Activated naive CD8-positive, alpha-beta T cell (primary cell): ENCODE data around the gene RAMACL.

Experiments
- H3K27ac Mint-ChIP-seq: one replicate; pipeline ENCODE4 v1.8.0; 2021; ENCODE audit warnings: mixed read lengths
- H3K27me3 Mint-ChIP-seq: one replicate; pipeline ENCODE4 v1.8.0; 2021; ENCODE audit warnings: mixed read lengths
- H3K36me3 Mint-ChIP-seq: one replicate; pipeline ENCODE4 v1.8.0; 2021; ENCODE audit warnings: mixed read lengths
- H3K4me1 Mint-ChIP-seq: one replicate; pipeline ENCODE4 v1.8.0; 2021; ENCODE audit warnings: low read depth, mixed read lengths
- H3K4me3 Mint-ChIP-seq: one replicate; pipeline ENCODE4 v1.8.0; 2021; ENCODE audit warnings: mild to moderate bottlenecking, mixed read lengths
- H3K9me3 Mint-ChIP-seq: one replicate; pipeline ENCODE4 v1.8.0; 2021; ENCODE audit warnings: low read depth, mixed read lengths

Gene RAMACL

GRCh38 chr6:166580076-166581050, 6.1 kb downstream of the RAMACL start:
- Mint-ChIP-seq H3K9me3 (peaks cover 6% of the 10 kb centered on the region), H3K4me1 (no peaks in the 10 kb centered on the region), H3K27me3 (no peaks in the 10 kb centered on the region), H3K4me3 (no peak overlapping the region), H3K36me3 (peaks cover 8% of the 10 kb centered on the region), H3K27ac (no peak overlapping the region)

- Mint-ChIP-seq H3K36me3 (peaks cover 8% of the 10 kb centered on the region), H3K4me3 (no peak overlapping the region), H3K27me3 (no peaks in the 10 kb centered on the region), H3K27ac (no peak overlapping the region), H3K9me3 (peaks cover 6% of the 10 kb centered on the region), H3K4me1 (no peaks in the 10 kb centered on the region)
Observed at GRCh38 chr6:166579237-166579850, 7.1 kb downstream of the RAMACL start.

GRCh38 chr6:166578536-166579236, 7.8 kb downstream of the RAMACL start:
- no peaks in the 10 kb centered on the region for H3K27me3 Mint-ChIP-seq
- no peak overlapping the region for H3K4me3 Mint-ChIP-seq
- no peaks in the 10 kb centered on the region for H3K4me1 Mint-ChIP-seq
- H3K9me3 Mint-ChIP-seq = peaks cover 6% of the 10 kb centered on the region
- H3K36me3 Mint-ChIP-seq = peaks cover 8% of the 10 kb centered on the region
- no peak overlapping the region for H3K27ac Mint-ChIP-seq

GRCh38 chr6:166575205-166575604, 11.3 kb downstream of the RAMACL start:
- H3K27me3 Mint-ChIP-seq = no peaks in the 10 kb centered on the region
- H3K36me3 Mint-ChIP-seq = peaks cover 8% of the 10 kb centered on the region
- H3K4me3 Mint-ChIP-seq = no peak overlapping the region
- H3K9me3 Mint-ChIP-seq = peaks cover 6% of the 10 kb centered on the region
- H3K4me1 Mint-ChIP-seq = no peaks in the 10 kb centered on the region
- H3K27ac Mint-ChIP-seq = no peak overlapping the region

GRCh38 chr6:166573511-166574216, 12.8 kb downstream of the RAMACL start:
- no peaks in the 10 kb centered on the region for H3K4me1 Mint-ChIP-seq
- H3K4me3 Mint-ChIP-seq = no peak overlapping the region
- H3K9me3 Mint-ChIP-seq = peaks cover 6% of the 10 kb centered on the region
- H3K27me3 Mint-ChIP-seq = no peaks in the 10 kb centered on the region
- H3K27ac Mint-ChIP-seq = no peak overlapping the region
- H3K36me3 Mint-ChIP-seq = peaks cover 8% of the 10 kb centered on the region

- no peak overlapping the region for H3K4me3 Mint-ChIP-seq
- H3K4me1 Mint-ChIP-seq = no peaks in the 10 kb centered on the region
- H3K27me3 Mint-ChIP-seq = no peaks in the 10 kb centered on the region
- H3K9me3 Mint-ChIP-seq = peaks cover 6% of the 10 kb centered on the region
- peaks cover 7% of the 10 kb centered on the region for H3K36me3 Mint-ChIP-seq
- no peak overlapping the region for H3K27ac Mint-ChIP-seq
Observed at GRCh38 chr6:166572370-166573261, 13.9 kb downstream of the RAMACL start.

GRCh38 chr6:166570929-166571713, 15.4 kb downstream of the RAMACL start:
- H3K4me3 Mint-ChIP-seq = no peak overlapping the region
- H3K9me3 Mint-ChIP-seq = peaks cover 2% of the 10 kb centered on the region
- no peaks in the 10 kb centered on the region for H3K27me3 Mint-ChIP-seq
- no peak overlapping the region for H3K27ac Mint-ChIP-seq
- H3K36me3 Mint-ChIP-seq = peaks cover 1% of the 10 kb centered on the region
- H3K4me1 Mint-ChIP-seq = no peaks in the 10 kb centered on the region

- Mint-ChIP-seq H3K9me3 (no peaks in the 10 kb centered on the region), H3K36me3 (no peaks in the 10 kb centered on the region), H3K27ac (no peak overlapping the region), H3K4me3 (no peak overlapping the region), H3K4me1 (no peaks in the 10 kb centered on the region), H3K27me3 (no peaks in the 10 kb centered on the region)
Observed at GRCh38 chr6:166569206-166569605, 17.3 kb downstream of the RAMACL start.

- H3K27ac Mint-ChIP-seq = no peak overlapping the region
- no peaks in the 10 kb centered on the region for H3K36me3 Mint-ChIP-seq
- no peak overlapping the region for H3K4me3 Mint-ChIP-seq
- H3K4me1 Mint-ChIP-seq = no peaks in the 10 kb centered on the region
- H3K9me3 Mint-ChIP-seq = no peaks in the 10 kb centered on the region
- H3K27me3 Mint-ChIP-seq = no peaks in the 10 kb centered on the region
Observed at GRCh38 chr6:166567813-166568212, 18.7 kb downstream of the RAMACL start.

GRCh38 chr6:166567107-166567506, 19.4 kb downstream of the RAMACL start:
- no peaks in the 10 kb centered on the region for H3K4me1 Mint-ChIP-seq
- no peaks in the 10 kb centered on the region for H3K27me3 Mint-ChIP-seq
- no peaks in the 10 kb centered on the region for H3K9me3 Mint-ChIP-seq
- H3K4me3 Mint-ChIP-seq = no peak overlapping the region
- no peak overlapping the region for H3K27ac Mint-ChIP-seq
- no peaks in the 10 kb centered on the region for H3K36me3 Mint-ChIP-seq

GRCh38 chr6:166566026-166567011, 20.2 kb downstream of the RAMACL start:
- Mint-ChIP-seq H3K4me1 (no peaks in the 10 kb centered on the region), H3K4me3 (no peak overlapping the region), H3K27me3 (no peaks in the 10 kb centered on the region), H3K27ac (no peak overlapping the region), H3K36me3 (peaks cover 2% of the 10 kb centered on the region), H3K9me3 (no peaks in the 10 kb centered on the region)

- Mint-ChIP-seq H3K27me3 (no peaks in the 10 kb centered on the region), H3K9me3 (no peaks in the 10 kb centered on the region), H3K27ac (no peak overlapping the region), H3K4me3 (no peak overlapping the region), H3K4me1 (no peaks in the 10 kb centered on the region), H3K36me3 (peaks cover 3% of the 10 kb centered on the region)
Observed at GRCh38 chr6:166565084-166565967, 21.2 kb downstream of the RAMACL start.
